ENCODE measurements around the gene ST6GALNAC5.

Gene ST6GALNAC5

GRCh38 chr1:76832521-76832920 lies 34.8 kb upstream of the ST6GALNAC5 start:
- no peak for TF ChIP-seq CTCF (IDR thresholded peaks at IDR 0.05)
- no peak for DNase-seq (ENCODE audit: low spot score)
- H3K4me3 ChIP-seq = no peak overlapping the region
- no peak overlapping the region for H3K27ac ChIP-seq

- no peak overlapping the region for H3K27ac ChIP-seq
- DNase-seq (ENCODE audit: low spot score) = no peak
- H3K4me3 ChIP-seq = no peak overlapping the region
- TF ChIP-seq CTCF (IDR thresholded peaks at IDR 0.05) = no peak
These were observed 34.1 kb upstream of the ST6GALNAC5 start for GRCh38 chr1:76833151-76833550.

- no peak for TF ChIP-seq CTCF (IDR thresholded peaks at IDR 0.05)
- DNase-seq (ENCODE audit: low spot score) = no peak
- no peak overlapping the region for H3K27ac ChIP-seq
- H3K4me3 ChIP-seq = no peak overlapping the region
These were observed 33.4 kb upstream of the ST6GALNAC5 start for GRCh38 chr1:76833856-76834255.

GRCh38 chr1:76835203-76835602 lies 32.1 kb upstream of the ST6GALNAC5 start:
- Histone ChIP-seq H3K4me3 (no peak overlapping the region), H3K27ac (no peak overlapping the region)
- no peak for TF ChIP-seq CTCF (IDR thresholded peaks at IDR 0.05)
- no peak for DNase-seq (ENCODE audit: low spot score)

- H3K4me3 ChIP-seq = no peak overlapping the region
- no peak for TF ChIP-seq CTCF (IDR thresholded peaks at IDR 0.05)
- no peak for DNase-seq (ENCODE audit: low spot score)
- no peak overlapping the region for H3K27ac ChIP-seq
These were observed 27.0 kb upstream of the ST6GALNAC5 start for GRCh38 chr1:76840278-76840677.

- TF ChIP-seq CTCF (IDR thresholded peaks at IDR 0.05) = no peak
- H3K4me3 ChIP-seq = no peak overlapping the region
- no peak for DNase-seq (ENCODE audit: low spot score)
- H3K27ac ChIP-seq = no peak overlapping the region
These were observed 25.8 kb upstream of the ST6GALNAC5 start for GRCh38 chr1:76841460-76841859.

GRCh38 chr1:76843821-76844464 lies 23.3 kb upstream of the ST6GALNAC5 start:
- no peak for DNase-seq (ENCODE audit: low spot score)
- Histone ChIP-seq H3K27ac (no peak overlapping the region), H3K4me3 (no peak overlapping the region)
- no peak for TF ChIP-seq CTCF (IDR thresholded peaks at IDR 0.05)
